Measurements from ENCODE around the gene KIAA1614.

Gene KIAA1614

DNA sequence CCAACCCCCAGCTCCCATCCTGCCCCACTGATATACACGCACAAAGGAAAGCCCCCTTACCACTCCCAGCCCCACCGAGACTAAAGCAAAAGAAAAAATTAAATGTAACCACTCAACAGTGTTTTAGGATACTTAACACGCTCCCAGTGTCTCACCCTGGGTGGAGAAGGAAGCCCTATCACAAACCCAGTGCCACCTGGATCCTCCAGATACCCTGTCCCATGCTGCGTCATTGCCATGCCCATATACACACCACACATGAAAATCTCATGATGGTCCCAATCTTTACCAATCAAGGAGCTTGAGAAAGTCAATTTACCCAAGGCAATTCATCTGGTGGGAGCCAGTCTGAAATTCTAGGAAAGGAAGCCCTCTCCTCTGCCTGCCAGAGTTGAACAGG lies 11.2 kb downstream of the KIAA1614 start:
- no peaks in the 10 kb centered on the region for H3K36me3 ChIP-seq (ENCODE audit: insufficient read depth)
- H3K27ac ChIP-seq: no peak overlapping the region
- no peaks in the 10 kb centered on the region for H4K20me1 ChIP-seq (ENCODE audit: insufficient read depth)
- H3K4me1 ChIP-seq (ENCODE audit: low read depth, poor library complexity, severe bottlenecking): no peaks in the 10 kb centered on the region
- TF ChIP-seq, protein P1, sequence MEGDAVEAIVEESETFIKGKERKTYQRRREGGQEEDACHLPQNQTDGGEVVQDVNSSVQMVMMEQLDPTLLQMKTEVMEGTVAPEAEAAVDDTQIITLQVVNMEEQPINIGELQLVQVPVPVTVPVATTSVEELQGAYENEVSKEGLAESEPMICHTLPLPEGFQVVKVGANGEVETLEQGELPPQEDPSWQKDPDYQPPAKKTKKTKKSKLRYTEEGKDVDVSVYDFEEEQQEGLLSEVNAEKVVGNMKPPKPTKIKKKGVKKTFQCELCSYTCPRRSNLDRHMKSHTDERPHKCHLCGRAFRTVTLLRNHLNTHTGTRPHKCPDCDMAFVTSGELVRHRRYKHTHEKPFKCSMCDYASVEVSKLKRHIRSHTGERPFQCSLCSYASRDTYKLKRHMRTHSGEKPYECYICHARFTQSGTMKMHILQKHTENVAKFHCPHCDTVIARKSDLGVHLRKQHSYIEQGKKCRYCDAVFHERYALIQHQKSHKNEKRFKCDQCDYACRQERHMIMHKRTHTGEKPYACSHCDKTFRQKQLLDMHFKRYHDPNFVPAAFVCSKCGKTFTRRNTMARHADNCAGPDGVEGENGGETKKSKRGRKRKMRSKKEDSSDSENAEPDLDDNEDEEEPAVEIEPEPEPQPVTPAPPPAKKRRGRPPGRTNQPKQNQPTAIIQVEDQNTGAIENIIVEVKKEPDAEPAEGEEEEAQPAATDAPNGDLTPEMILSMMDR (conservative IDR thresholded peaks at IDR 0.05; ENCODE audit: low read depth, low read length): no peak
- no peak overlapping the region for H3K4me3 ChIP-seq (IDR thresholded peaks at IDR 0.05; ENCODE audit: insufficient read depth, low read depth, low read length)
- H3K9ac ChIP-seq: no peak overlapping the region
- no peaks in the 10 kb centered on the region for H3K79me2 ChIP-seq (ENCODE audit: insufficient read depth, low read depth)
- no peaks in the 10 kb centered on the region for H3K27me3 ChIP-seq (ENCODE audit: insufficient read depth, low read depth)
- no peak overlapping the region for H2AFZ ChIP-seq (ENCODE audit: low read depth)
- no peak overlapping the region for H3K4me2 ChIP-seq

DNA sequence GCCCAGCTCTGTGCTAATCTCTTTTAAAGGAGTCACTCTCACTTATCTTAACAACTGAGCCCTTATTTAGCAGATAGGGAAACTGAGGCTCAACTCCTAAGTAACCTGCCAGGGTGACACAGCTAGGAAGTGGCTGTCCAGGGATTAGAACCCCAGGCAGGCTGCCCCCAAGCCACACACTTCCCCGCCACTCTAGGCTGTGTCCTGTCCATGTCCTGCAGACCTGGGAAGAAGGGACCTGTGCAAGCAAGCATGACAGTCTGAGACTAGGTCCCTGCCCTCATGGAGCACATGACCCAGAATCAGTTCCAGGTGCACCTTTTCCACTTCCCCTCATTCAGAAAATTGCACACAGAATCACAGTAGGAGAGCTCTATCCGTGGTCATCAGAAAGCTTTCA lies 12.2 kb downstream of the KIAA1614 start:
- Histone ChIP-seq H3K27ac (no peak overlapping the region), H3K4me2 (no peak overlapping the region), H4K20me1 (ENCODE audit: insufficient read depth) (no peaks in the 10 kb centered on the region), H3K27me3 (ENCODE audit: insufficient read depth, low read depth) (no peaks in the 10 kb centered on the region), H3K4me3 (IDR thresholded peaks at IDR 0.05; ENCODE audit: insufficient read depth, low read depth, low read length) (no peak overlapping the region), H3K4me1 (ENCODE audit: low read depth, poor library complexity, severe bottlenecking) (no peaks in the 10 kb centered on the region), H2AFZ (ENCODE audit: low read depth) (no peak overlapping the region), H3K36me3 (ENCODE audit: insufficient read depth) (no peaks in the 10 kb centered on the region), H3K9ac (no peak overlapping the region), H3K79me2 (ENCODE audit: insufficient read depth, low read depth) (no peaks in the 10 kb centered on the region)
- TF ChIP-seq, protein P1 (conservative IDR thresholded peaks at IDR 0.05; ENCODE audit: low read depth, low read length): no peak

DNA sequence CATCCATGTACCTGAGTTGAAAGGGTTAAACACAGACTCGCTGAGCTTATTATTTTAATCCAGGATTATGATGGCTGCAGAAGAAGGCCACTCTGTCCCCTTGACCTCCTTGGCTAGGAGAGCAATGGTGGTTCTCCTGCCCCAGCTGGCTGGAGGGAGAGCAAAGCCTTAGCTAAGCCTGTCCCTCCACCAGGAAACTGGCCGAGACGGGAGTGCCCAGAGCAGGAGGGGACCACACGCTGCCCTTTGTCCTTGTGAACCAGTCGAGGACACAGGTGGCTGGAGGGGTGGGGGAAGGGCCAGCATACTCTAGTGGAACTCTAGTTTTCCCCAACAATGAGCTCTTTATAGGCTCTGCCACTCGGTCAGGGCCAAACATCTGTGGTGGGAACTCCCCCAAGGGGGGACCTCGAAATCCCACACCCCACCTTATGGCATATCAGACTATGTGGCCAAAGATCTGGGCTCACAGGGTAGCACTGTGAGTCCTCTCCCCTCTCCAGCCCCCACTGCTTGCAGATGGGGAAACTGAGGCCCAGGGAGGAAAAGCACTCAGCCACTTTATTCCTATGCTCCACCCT lies 12.9 kb downstream of the KIAA1614 start:
- TF ChIP-seq, protein P1 (conservative IDR thresholded peaks at IDR 0.05; ENCODE audit: low read depth, low read length): no peak
- Histone ChIP-seq H3K4me2 (no peak overlapping the region), H4K20me1 (ENCODE audit: insufficient read depth) (no peaks in the 10 kb centered on the region), H3K9ac (no peak overlapping the region), H3K27ac (no peak overlapping the region), H2AFZ (ENCODE audit: low read depth) (no peak overlapping the region), H3K79me2 (ENCODE audit: insufficient read depth, low read depth) (no peaks in the 10 kb centered on the region), H3K36me3 (ENCODE audit: insufficient read depth) (no peaks in the 10 kb centered on the region), H3K27me3 (ENCODE audit: insufficient read depth, low read depth) (no peaks in the 10 kb centered on the region), H3K4me1 (ENCODE audit: low read depth, poor library complexity, severe bottlenecking) (no peaks in the 10 kb centered on the region), H3K4me3 (IDR thresholded peaks at IDR 0.05; ENCODE audit: insufficient read depth, low read depth, low read length) (no peak overlapping the region)

DNA sequence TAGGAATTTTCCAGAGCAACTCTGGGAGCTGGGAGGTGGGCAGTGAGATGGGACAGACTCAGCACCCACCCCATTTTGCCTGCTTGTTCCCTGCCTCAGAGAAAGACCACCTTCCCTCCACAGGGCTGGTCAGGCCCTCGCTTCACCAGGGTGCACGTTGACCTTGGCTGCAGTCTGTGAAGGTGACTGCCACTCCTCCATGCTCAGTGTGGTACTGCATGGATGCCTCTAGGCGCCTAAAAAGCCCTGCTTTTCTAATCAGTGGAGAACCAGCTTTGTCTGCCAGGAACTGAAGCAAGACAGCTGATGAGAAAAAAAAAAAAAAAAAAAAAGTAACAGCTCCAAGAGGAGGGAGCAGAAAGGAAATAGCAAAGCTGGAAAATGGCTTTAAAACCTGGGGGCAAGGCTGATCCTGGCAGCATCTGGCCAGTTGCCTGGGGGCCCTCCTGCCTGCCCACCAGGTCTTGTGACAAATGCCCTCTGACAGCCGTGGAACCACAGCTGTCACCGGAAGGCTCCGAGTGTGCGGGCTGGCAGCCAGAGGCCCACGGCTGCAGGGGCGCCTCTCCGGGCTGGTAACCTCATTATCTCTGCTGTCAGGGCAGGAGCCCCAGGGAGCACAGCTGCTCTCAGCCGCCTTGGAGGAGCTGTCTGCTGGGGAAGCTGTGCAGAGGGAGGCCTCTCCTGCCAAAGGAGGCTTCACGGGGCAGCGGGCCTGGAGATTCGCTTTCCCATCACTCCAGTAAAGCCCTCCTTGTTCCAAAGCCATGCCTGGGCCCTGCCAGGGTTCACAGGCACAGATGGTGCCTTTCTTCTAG lies 13.7 kb downstream of the KIAA1614 start:
- H3K4me2 ChIP-seq: no peak overlapping the region
- no peaks in the 10 kb centered on the region for H3K27me3 ChIP-seq (ENCODE audit: insufficient read depth, low read depth)
- H3K36me3 ChIP-seq (ENCODE audit: insufficient read depth): no peaks in the 10 kb centered on the region
- TF ChIP-seq, protein P1 (conservative IDR thresholded peaks at IDR 0.05; ENCODE audit: low read depth, low read length): no peak
- no peak overlapping the region for H3K4me3 ChIP-seq (IDR thresholded peaks at IDR 0.05; ENCODE audit: insufficient read depth, low read depth, low read length)
- H2AFZ ChIP-seq (ENCODE audit: low read depth): no peak overlapping the region
- no peak overlapping the region for H3K9ac ChIP-seq
- no peaks in the 10 kb centered on the region for H3K4me1 ChIP-seq (ENCODE audit: low read depth, poor library complexity, severe bottlenecking)
- H4K20me1 ChIP-seq (ENCODE audit: insufficient read depth): no peaks in the 10 kb centered on the region
- no peak overlapping the region for H3K27ac ChIP-seq
- no peaks in the 10 kb centered on the region for H3K79me2 ChIP-seq (ENCODE audit: insufficient read depth, low read depth)

All from KMS-11 (cell line).